GM12878 (cell line): ENCODE measurements around the gene PRLH. TPM values are rescaled to one million over a fixed set of nuclear protein-coding genes. Genes with fewer than 3 reads are reported as not detected.

Source experiments
- BCLAF1 ChIP-seq: fragments of 450-650 bp; IDR thresholded peaks from 2 replicates; pipeline ENCODE4 v1.6.1; 2017; ENCODE audit warnings: antibody characterized with exemption, mild to moderate bottlenecking, moderate library complexity
- CUX1 ChIP-seq: IDR thresholded peaks from 2 replicates; pipeline ENCODE4 v1.6.1; 2012; ENCODE audit warnings: improper control_type of control experiment, low read depth, low read length; ENCODE audit not compliant: insufficient replicate concordance
- E4F1 ChIP-seq: fragments of 450-650 bp; IDR thresholded peaks from 2 replicates; pipeline ENCODE4 v1.6.1; 2018; ENCODE audit warnings: borderline replicate concordance, mild to moderate bottlenecking; ENCODE audit not compliant: partially characterized antibody
- ETV6 ChIP-seq, 2 experiments: fragments of 450-650 bp in 1 of 2; IDR thresholded peaks in 1 of 2; conservative IDR thresholded peaks in 1 of 2; 2 replicates each; pipeline ENCODE4 v1.6.1; 2014; ENCODE audit warnings: antibody characterized with exemption in 1 of 2, borderline replicate concordance in 1 of 2, low read depth in 1 of 2, mild to moderate bottlenecking in 1 of 2, moderate library complexity in 1 of 2
- MTA3 ChIP-seq: IDR thresholded peaks from 2 replicates; pipeline ENCODE4 v1.6.1; 2012; ENCODE audit warnings: low read length, inconsistent platforms, borderline replicate concordance
- NFXL1 ChIP-seq: fragments of 450-650 bp; IDR thresholded peaks from 2 replicates; pipeline ENCODE4 v1.6.1; 2017; ENCODE audit warnings: antibody characterized with exemption, mild to moderate bottlenecking, borderline replicate concordance
- NFYA ChIP-seq: IDR thresholded peaks from 2 replicates; pipeline ENCODE4 v1.6.1; 2011; ENCODE audit warnings: low read depth, mild to moderate bottlenecking, low read length, improper control_type of control experiment, borderline replicate concordance
- NFYB ChIP-seq: IDR thresholded peaks from 2 replicates; pipeline ENCODE4 v1.6.1; 2011; ENCODE audit warnings: low read depth, mild to moderate bottlenecking, low read length, improper control_type of control experiment, moderate library complexity; ENCODE audit not compliant: insufficient read depth
- SMAD5 ChIP-seq: IDR thresholded peaks from 2 replicates; pipeline ENCODE4 v1.6.1; 2016; ENCODE audit warnings: antibody characterized with exemption, low read depth
- SREBF1 ChIP-seq: IDR thresholded peaks from 2 replicates; pipeline ENCODE4 v1.6.1; 2012; ENCODE audit warnings: mild to moderate bottlenecking, low read length
- SREBF2 ChIP-seq: IDR thresholded peaks from 2 replicates; pipeline ENCODE4 v1.6.1; 2012; ENCODE audit warnings: mild to moderate bottlenecking, low read length
- TCF12 ChIP-seq: IDR thresholded peaks from 2 replicates; pipeline ENCODE4 v1.6.1; 2011; ENCODE audit warnings: low read depth, mild to moderate bottlenecking, low read length
- polyA plus RNA-seq, 11 experiments: library from polyadenylated mRNA; depleted of rRNA in 4 of 11; unstranded in 6 of 11; stranded (reverse) in 5 of 11; fragments of >200 nt; fragmentation: Nextera tagmentation in 4 of 11; fragmentation: Illumina TruSeq in 1 of 11; extraction: Ambion mirVana in 4 of 11; extraction: Trizol in 1 of 11; gene quantifications; 1 replicate in 1 of 11; 2 replicates in 10 of 11; pipeline versions ENCODE4 v1.2.1 to v1.2.3, GENCODE V29; 2011 to 2016; ENCODE audit warnings: inconsistent platforms in 2 of 11, missing spikeins in 2 of 11, low read depth in 1 of 11
- total RNA-seq, 4 experiments: library from RNA; depleted of rRNA in 3 of 4; stranded (reverse); fragments of >200 nt in 3 of 4; fragmentation: Illumina TruSeq in 1 of 4; extraction: Trizol in 1 of 4; gene quantifications; 2 replicates each; pipeline versions ENCODE4 v1.2.1 to v1.2.3, GENCODE V29; 2013 to 2021
- TF ChIP-seq, protein P1 (sequence below): IDR thresholded peaks from 2 replicates; pipeline ENCODE4 v1.6.1; 2011; ENCODE audit warnings: mild to moderate bottlenecking, low read depth, low read length, moderate library complexity; ENCODE audit not compliant: insufficient replicate concordance

PRLH gene
- total and polyA plus RNA-seq, 10 of the 15 experiments (the other 5 are each of a cell fraction or from before 2014, with no cell fraction given) = not detected

- TF ChIP-seq E4F1 = no peak
- peak; percentile 44; the same call in 1 of the 2 replicates for TF ChIP-seq NFYB
- no peak for TF ChIP-seq NFXL1
- no peak for TF ChIP-seq SREBF2
- TF ChIP-seq CUX1 = peak; percentile 46
- TF ChIP-seq NFYA = no peak
- TF ChIP-seq SREBF1 = no peak
- TF ChIP-seq SMAD5 = no peak
- no peak for TF ChIP-seq BCLAF1
- peak; percentile 47; the same call in 1 of the 2 replicates for TF ChIP-seq MTA3
- TF ChIP-seq, protein P1, sequence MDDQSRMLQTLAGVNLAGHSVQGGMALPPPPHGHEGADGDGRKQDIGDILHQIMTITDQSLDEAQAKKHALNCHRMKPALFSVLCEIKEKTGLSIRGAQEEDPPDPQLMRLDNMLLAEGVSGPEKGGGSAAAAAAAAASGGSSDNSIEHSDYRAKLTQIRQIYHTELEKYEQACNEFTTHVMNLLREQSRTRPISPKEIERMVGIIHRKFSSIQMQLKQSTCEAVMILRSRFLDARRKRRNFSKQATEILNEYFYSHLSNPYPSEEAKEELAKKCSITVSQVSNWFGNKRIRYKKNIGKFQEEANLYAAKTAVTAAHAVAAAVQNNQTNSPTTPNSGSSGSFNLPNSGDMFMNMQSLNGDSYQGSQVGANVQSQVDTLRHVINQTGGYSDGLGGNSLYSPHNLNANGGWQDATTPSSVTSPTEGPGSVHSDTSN = no peak
- TF ChIP-seq TCF12 = peak; percentile 47; the same call in 1 of the 2 replicates
- no peak; a peak in 1 of 4 replicates for TF ChIP-seq ETV6 (conservative IDR thresholded peaks at IDR 0.05 in 1 of 2, IDR thresholded peaks at IDR 0.05 in 1 of 2; ENCODE audit: borderline replicate concordance in 1 of 2, low read depth in 1 of 2)
Observed at GRCh38 chr2:237556773-237557632, 9.4 kb upstream of the PRLH start (continued).
